PC-9 (cell line): ENCODE data around the gene MYDGF. TPM values are rescaled to one million over a fixed set of nuclear protein-coding genes. Genes with fewer than 3 reads are reported as not detected.

ENCODE experiments used
- BruUV-seq: library from RNA; stranded (reverse); fragments of 400-500 nt; replicated peaks from 2 replicates; lab custom pipeline; 2021; lab: Mats Ljungman, UMichigan
- CTCF ChIA-PET: fragments of 300-600 bp; sonication (Branson Sonifier 250); formaldehyde crosslinking; loops from one replicate; lab custom pipeline; 2022; ENCODE audit warnings: antibody characterized with exemption; lab: Charles Lee
- POLR2A ChIA-PET: fragments of 300-600 bp; sonication (Branson Sonifier 250); formaldehyde crosslinking; loops from one replicate; lab custom pipeline; 2022; ENCODE audit warnings: antibody characterized with exemption; ENCODE audit not compliant: unreplicated experiment; lab: Charles Lee
- DNase-seq, 2 experiments: peaks; one replicate each; pipeline versions ENCODE4 v3.0.0 to v3.0.0-alpha.2; 2015 to 2022; ENCODE audit warnings: mixed read lengths in 1 of 2
- H2AFZ ChIP-seq: fragments of 200-600 bp; sonication (generic); 2 replicates; pipeline ENCODE4 v1.8.1; 2017; ENCODE audit warnings: antibody characterized with exemption
- H3F3A ChIP-seq: fragments of 200-600 bp; sonication (generic); 2 replicates; pipeline ENCODE4 v1.8.1; 2017; ENCODE audit warnings: antibody characterized with exemption, mild to moderate bottlenecking, low read depth; ENCODE audit not compliant: insufficient read depth
- H3K27ac ChIP-seq: fragments of 200-600 bp; sonication (generic); 2 replicates; pipeline ENCODE4 v1.6.1; 2016; ENCODE audit warnings: mixed run types
- H3K27me3 ChIP-seq: fragments of 200-600 bp; sonication (generic); 2 replicates; pipeline ENCODE4 v1.6.1; 2016; ENCODE audit warnings: low read depth, mixed run types; ENCODE audit not compliant: insufficient read depth
- H3K36me3 ChIP-seq: fragments of 200-600 bp; sonication (generic); 2 replicates; pipeline ENCODE4 v1.6.1; 2016; ENCODE audit warnings: low read depth, mixed run types
- H3K4me1 ChIP-seq: fragments of 200-600 bp; sonication (generic); replicated peaks from 2 replicates; pipeline ENCODE4 v1.6.1; 2016; ENCODE audit warnings: mixed run types; ENCODE audit not compliant: insufficient read depth
- H3K4me2 ChIP-seq: fragments of 200-600 bp; sonication (generic); 2 replicates; pipeline ENCODE4 v1.6.1; 2017; ENCODE audit warnings: mixed run types
- H3K4me3 ChIP-seq: fragments of 200-600 bp; sonication (generic); 2 replicates; pipeline ENCODE4 v1.6.1; 2016; ENCODE audit warnings: mixed run types
- H3K79me2 ChIP-seq: fragments of 200-600 bp; sonication (generic); 2 replicates; pipeline ENCODE4 v1.6.1; 2017; ENCODE audit warnings: low read depth, mixed run types
- H3K9me2 ChIP-seq: fragments of 200-600 bp; sonication (generic); 2 replicates; pipeline ENCODE4 v1.8.1; 2017; ENCODE audit warnings: mild to moderate bottlenecking; ENCODE audit not compliant: insufficient read depth
- H3K9me3 ChIP-seq: fragments of 200-600 bp; sonication (generic); 2 replicates; pipeline ENCODE4 v1.8.1; 2016; ENCODE audit warnings: low read depth; ENCODE audit not compliant: insufficient read depth
- H4K20me1 ChIP-seq: fragments of 200-600 bp; sonication (generic); 2 replicates; pipeline ENCODE4 v1.8.1; 2017; ENCODE audit not compliant: insufficient read depth
- EZH2 ChIP-seq: fragments of 200-600 bp; sonication (generic); IDR thresholded peaks from 2 replicates; pipeline ENCODE4 v1.8.0; 2017; ENCODE audit warnings: antibody characterized with exemption, low read depth
- intact Hi-C: fragments of 100-400 bp; cut with micrococcal nuclease; formaldehyde crosslinking; loops from one replicate; pipeline ENCODE4 v1.10.0; 2022; ENCODE audit not compliant: unreplicated experiment
- total RNA-seq: library from RNA; stranded (reverse); gene quantifications from 2 replicates; pipeline ENCODE4 v1.2.3, GENCODE V29; 2021
- TF ChIP-seq, protein P1 (sequence below): fragments of 200-600 bp; sonication (generic); conservative IDR thresholded peaks from 2 replicates; pipeline ENCODE4 v1.6.1; 2017; ENCODE audit warnings: mixed run types, antibody characterized with exemption, mild to moderate bottlenecking, moderate library complexity

Gene MYDGF
- total RNA-seq, 1 experiment from 2014 or later: 60.1 TPM

- POLR2A ChIA-PET: no interaction called here
- TF ChIP-seq, protein P1, sequence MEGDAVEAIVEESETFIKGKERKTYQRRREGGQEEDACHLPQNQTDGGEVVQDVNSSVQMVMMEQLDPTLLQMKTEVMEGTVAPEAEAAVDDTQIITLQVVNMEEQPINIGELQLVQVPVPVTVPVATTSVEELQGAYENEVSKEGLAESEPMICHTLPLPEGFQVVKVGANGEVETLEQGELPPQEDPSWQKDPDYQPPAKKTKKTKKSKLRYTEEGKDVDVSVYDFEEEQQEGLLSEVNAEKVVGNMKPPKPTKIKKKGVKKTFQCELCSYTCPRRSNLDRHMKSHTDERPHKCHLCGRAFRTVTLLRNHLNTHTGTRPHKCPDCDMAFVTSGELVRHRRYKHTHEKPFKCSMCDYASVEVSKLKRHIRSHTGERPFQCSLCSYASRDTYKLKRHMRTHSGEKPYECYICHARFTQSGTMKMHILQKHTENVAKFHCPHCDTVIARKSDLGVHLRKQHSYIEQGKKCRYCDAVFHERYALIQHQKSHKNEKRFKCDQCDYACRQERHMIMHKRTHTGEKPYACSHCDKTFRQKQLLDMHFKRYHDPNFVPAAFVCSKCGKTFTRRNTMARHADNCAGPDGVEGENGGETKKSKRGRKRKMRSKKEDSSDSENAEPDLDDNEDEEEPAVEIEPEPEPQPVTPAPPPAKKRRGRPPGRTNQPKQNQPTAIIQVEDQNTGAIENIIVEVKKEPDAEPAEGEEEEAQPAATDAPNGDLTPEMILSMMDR: no peak
- TF ChIP-seq EZH2: no peak
- CTCF ChIA-PET: interaction anchor here (0.5 to 0.8 kb wide), 5 partner anchors 8 to 385 kb away, joined by 3 to 5 read pairs (median 4); no protein-coding TSS in a partner anchor
Observed at GRCh38 chr19:4636761-4637160, 33.4 kb downstream of the MYDGF start.

DNA sequence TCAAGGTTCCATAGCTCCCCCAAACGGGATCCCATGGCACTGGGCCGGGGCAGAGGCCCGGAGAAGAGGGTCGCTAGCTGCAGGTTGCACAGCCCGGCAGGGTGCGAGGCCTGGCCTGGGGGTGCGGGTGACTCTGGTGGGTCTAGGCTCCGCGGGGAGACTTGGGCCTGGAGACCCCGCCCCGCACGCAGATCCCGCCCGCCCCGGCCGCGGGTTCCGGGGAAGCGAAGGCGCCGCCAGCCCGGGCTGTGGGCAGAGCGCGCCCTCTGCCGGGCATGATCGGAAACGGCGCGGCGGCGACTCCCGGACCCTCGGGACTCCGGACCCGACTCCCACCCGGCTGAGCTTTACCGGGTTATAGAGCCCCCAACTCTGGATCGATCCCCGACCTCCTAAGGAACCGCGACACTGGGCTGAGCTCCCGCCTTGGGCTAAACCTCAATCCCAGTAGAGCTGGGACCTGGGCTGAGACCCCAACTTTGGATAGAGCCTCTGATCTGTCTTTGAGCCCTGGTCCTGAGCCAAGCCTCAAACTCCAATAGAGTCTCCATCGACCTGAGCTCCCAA lies 33.9 kb downstream of the MYDGF start:
- no peak overlapping the region for H3K27ac ChIP-seq
- H4K20me1 ChIP-seq: no peaks in the 10 kb centered on the region
- no peaks in the 10 kb centered on the region; the same call in 1 of the 2 replicates for H3K4me1 ChIP-seq
- POLR2A ChIA-PET: no interaction called here
- H3K79me2 ChIP-seq: no peaks in the 10 kb centered on the region
- intact Hi-C loops: loop anchor here (5.0 kb wide), 3 partner anchors 114 to 179 kb away; partner anchors contain the start of gene UBXN6
- no peaks in the 10 kb centered on the region for H3K9me2 ChIP-seq
- CTCF ChIA-PET: interaction anchor here (0.5 to 0.7 kb wide), 5 partner anchors 8 to 126 kb away, joined by 3 to 15 read pairs (median 4); no protein-coding TSS in a partner anchor
- H3K27me3 ChIP-seq: no peaks in the 10 kb centered on the region
- TF ChIP-seq, protein P1: peak; percentile 61
- TF ChIP-seq EZH2: no peak
- DNase-seq: peak in 1 of 2 experiments; percentile 54
- H3K4me3 ChIP-seq: no peak overlapping the region; the same call in 1 of the 2 replicates
- no peaks in the 10 kb centered on the region for H3K9me3 ChIP-seq
- no peaks in the 10 kb centered on the region for H3K36me3 ChIP-seq
- no TSS peak for BruUV-seq
- H3F3A ChIP-seq: no peaks in the 10 kb centered on the region
- no peak overlapping the region for H2AFZ ChIP-seq
- peak overlapping the region; percentile 61 for H3K4me2 ChIP-seq

More at GRCh38 chr19:4636761-4637160, 33.4 kb downstream of the MYDGF start:
- no peaks in the 10 kb centered on the region for H3K36me3 ChIP-seq
- no peaks in the 10 kb centered on the region; the same call in 1 of the 2 replicates for H3K4me1 ChIP-seq
- no peaks in the 10 kb centered on the region for H3K9me3 ChIP-seq
- no peak overlapping the region for H2AFZ ChIP-seq
- no peak overlapping the region for H3K4me3 ChIP-seq
- H4K20me1 ChIP-seq: no peaks in the 10 kb centered on the region
- H3K27me3 ChIP-seq: no peaks in the 10 kb centered on the region
- no peak overlapping the region for H3K27ac ChIP-seq
- H3K79me2 ChIP-seq: no peaks in the 10 kb centered on the region
- no peaks in the 10 kb centered on the region for H3F3A ChIP-seq
- peak overlapping the region; percentile 61; the same call in 1 of the 2 replicates for H3K4me2 ChIP-seq
- BruUV-seq: no TSS peak
- intact Hi-C loops: loop anchor here (5.0 kb wide), 3 partner anchors 114 to 179 kb away; partner anchors contain the start of gene UBXN6
- no peaks in the 10 kb centered on the region for H3K9me2 ChIP-seq
- no peak for DNase-seq

- H3F3A ChIP-seq: no peaks in the 10 kb centered on the region
- H2AFZ ChIP-seq: no peak overlapping the region
- H4K20me1 ChIP-seq: no peaks in the 10 kb centered on the region
- H3K36me3 ChIP-seq: no peaks in the 10 kb centered on the region
- no peaks in the 10 kb centered on the region for H3K9me3 ChIP-seq
- no TSS peak for BruUV-seq
- H3K4me3 ChIP-seq: no peak overlapping the region; the same call in 1 of the 2 replicates
- H3K27ac ChIP-seq: no peak overlapping the region
- no peaks in the 10 kb centered on the region for H3K27me3 ChIP-seq
- intact Hi-C loops: loop anchor here (5.0 kb wide), 3 partner anchors 113 to 178 kb away; partner anchors contain the start of gene UBXN6
- H3K79me2 ChIP-seq: no peaks in the 10 kb centered on the region
- peak overlapping the region; percentile 61; the same call in 1 of the 2 replicates for H3K4me2 ChIP-seq
- DNase-seq: no peak
- no peaks in the 10 kb centered on the region for H3K9me2 ChIP-seq
- TF ChIP-seq, protein P1: no peak
- no peak for TF ChIP-seq EZH2
- ChIA-PET POLR2A (no interaction called here), CTCF (interaction anchor here (0.6 to 0.7 kb wide), 2 partner anchors 57 to 63 kb away, joined by 4 to 15 read pairs; no protein-coding TSS in a partner anchor)
- no peaks in the 10 kb centered on the region; the same call in 1 of the 2 replicates for H3K4me1 ChIP-seq
Observed at GRCh38 chr19:4635754-4636116, 34.4 kb downstream of the MYDGF start.
